Ovary (tissue), 9 donors: ENCODE results near the gene CHRNB1. TPM values are rescaled to one million over a fixed set of nuclear protein-coding genes. Genes with fewer than 3 reads are reported as not detected.

ENCODE experiments used
- DNase-seq, 5 donors: peaks; one replicate each; pipeline ENCODE4 v3.0.0-alpha.2; 2019 to 2020
- H3K27ac ChIP-seq, 2 donors: fragments of 200-600 bp; one replicate each; pipeline versions ENCODE4 v1.5.1 to v1.8.0; 2019 to 2022
- H3K27me3 ChIP-seq: fragments of 200-600 bp; one replicate; pipeline ENCODE4 v1.8.0; 2022
- H3K36me3 ChIP-seq: fragments of 200-600 bp; sonication (generic); one replicate; pipeline ENCODE4 v1.5.1; 2019
- H3K4me1 ChIP-seq: one replicate; pipeline ENCODE4 v1.8.1; 2013; ENCODE audit warnings: mild to moderate bottlenecking, moderate library complexity; ENCODE audit not compliant: insufficient read depth
- H3K4me3 ChIP-seq: fragments of 200-600 bp; sonication (generic); one replicate; pipeline ENCODE4 v1.5.1; 2017
- H3K9me3 ChIP-seq, 2 donors: fragments of 200-600 bp in 1 of 2; sonication (generic) in 1 of 2; one replicate each; pipeline versions ENCODE4 v1.5.1 to v1.8.1; 2013 to 2019; ENCODE audit warnings: mild to moderate bottlenecking in 1 of 2, moderate library complexity in 1 of 2
- CTCF ChIP-seq, 3 donors: fragments of 450-650 bp in 2 of 3; fragments of 200-600 bp in 1 of 3; IDR thresholded peaks; one replicate each; pipeline versions ENCODE4 v1.5.1 to v1.8.0; 2016 to 2022; ENCODE audit warnings: antibody characterized with exemption in 3 of 3, mild to moderate bottlenecking in 1 of 3
- EP300 ChIP-seq: sonication (generic); formaldehyde crosslinking; IDR thresholded peaks from one replicate; pipeline ENCODE4 v1.6.1; 2017; ENCODE audit warnings: antibody characterized with exemption
- POLR2A ChIP-seq: fragments of 450-650 bp; IDR thresholded peaks from one replicate; pipeline ENCODE4 v1.6.1; 2017; ENCODE audit warnings: antibody characterized with exemption, mild to moderate bottlenecking, moderate library complexity
- WGBS, 3 donors: extraction: QIAGEN DNeasy Blood & Tissue Kit in 1 of 3; methylation state at CpG; one replicate each; pipeline versions ENCODE4 v1.1.5 to v1.1.7; 2013 to 2017; 5-methylcytosine and 5-hydroxymethylcytosine counted together
- intact Hi-C, 4 donors: fragments of 100-400 bp; cut with DNase I; formaldehyde crosslinking; loops; one replicate each; pipeline versions ENCODE4 v1.11.0 to v1.15.1; 2022 to 2023
- polyA plus RNA-seq, 2 donors: library from polyadenylated mRNA; stranded (reverse); fragments of 200-250 nt in 1 of 2; fragments of 350-450 nt in 1 of 2; fragmentation: Illumina TruSeq in 1 of 2; extraction: RNeasy Lipid Tissue Mini Kit (QIAGEN cat#74804) in 1 of 2; gene quantifications; one replicate each; pipeline ENCODE4 v1.2.3, GENCODE V29; 2013 to 2014
- total RNA-seq, 7 donors: library from RNA; depleted of rRNA in 2 of 7; stranded (reverse); fragments of >200 nt in 2 of 7; fragmentation: NEBNext Ultra II Directional in 3 of 7; extraction: Animal tissue kit (Norgen Biotek cat#: 25700) in 3 of 7; gene quantifications; one replicate each; pipeline versions ENCODE4 v1.1.0 to v1.2.4, GENCODE V29; 2016 to 2023
- donor health status: DM: no; HTN: no; CAD: no; lungs with moderate emphysema.
- donor health status: DM: no; HTN: no; CAD: no.
- donor health status: Bipolar disorder and iron deficiency.
- donor health status: DM: yes; HTN: yes; CAD: no.
- donor health status: DM: no; HTN: no; CAD: no.
- donor health status: DM: yes; HTN: yes; CAD: no.

Gene CHRNB1
- total and polyA plus RNA-seq, 9 donors: 3.2 to 13.5 (median 7.6) TPM

GRCh38 chr17:7405350-7406234 lies 39.3 kb upstream of the CHRNB1 start:
- H3K27ac ChIP-seq: peak overlapping the region; percentile 89 to 95
- intact Hi-C loops: loop anchor here in 1 of 4 donors (5.0 kb wide), 1 partner anchor 58 kb away; no protein-coding TSS in a partner anchor
- WGBS, 3 donors: 2 to 6% (median 5%) methylated on average over 24 to 38 of the region's 38 CpGs
- peak overlapping the region; percentile 65 for H3K4me3 ChIP-seq
- peaks cover 5% of the 10 kb centered on the region for H3K4me1 ChIP-seq
- no peaks in the 10 kb centered on the region for H3K27me3 ChIP-seq
- H3K36me3 ChIP-seq: no peaks in the 10 kb centered on the region
- TF ChIP-seq CTCF (IDR thresholded peaks at IDR 0.05) (no peak), POLR2A (peak; percentile 10)
- no peaks in the 10 kb centered on the region for H3K9me3 ChIP-seq
- peak in 4 of 5 donors; percentile 46 to 72 (median 60) for DNase-seq

- intact Hi-C loops: loop anchor here in 1 of 4 donors (5.0 kb wide), 1 partner anchor 59 kb away; no protein-coding TSS in a partner anchor
- H3K27ac ChIP-seq: peak overlapping the region; percentile 89 to 95
- TF ChIP-seq EP300: no peak
- TF ChIP-seq POLR2A: no peak
- no peak for TF ChIP-seq CTCF (IDR thresholded peaks at IDR 0.05)
- no peaks in the 10 kb centered on the region for H3K36me3 ChIP-seq
- H3K4me3 ChIP-seq: peak overlapping the region; percentile 65
- DNase-seq: peak in 1 of 5 donors; percentile 48
- no peaks in the 10 kb centered on the region for H3K9me3 ChIP-seq
- peaks cover 5% of the 10 kb centered on the region for H3K4me1 ChIP-seq
- WGBS, 3 donors: 46 to 57% (median 47%) methylated on average over 12 of the region's 12 CpGs
- H3K27me3 ChIP-seq: no peaks in the 10 kb centered on the region
Observed at GRCh38 chr17:7406235-7406825, 38.5 kb upstream of the CHRNB1 start.

GRCh38 chr17:7407082-7407481 lies 37.8 kb upstream of the CHRNB1 start:
- no peaks in the 10 kb centered on the region for H3K27me3 ChIP-seq
- no peaks in the 10 kb centered on the region for H3K36me3 ChIP-seq
- H3K27ac ChIP-seq: no peak overlapping the region
- intact Hi-C loops: loop anchor here in 1 of 4 donors (5.0 kb wide), 1 partner anchor 60 kb away; no protein-coding TSS in a partner anchor
- WGBS, 3 donors: 81 to 89% (median 84%) methylated on average over 13 of the region's 13 CpGs
- DNase-seq: peak in 1 of 5 donors; percentile 36
- no peak for TF ChIP-seq CTCF (IDR thresholded peaks at IDR 0.05)
- no peak for TF ChIP-seq EP300
- no peak for TF ChIP-seq POLR2A
- H3K9me3 ChIP-seq: no peaks in the 10 kb centered on the region
- H3K4me1 ChIP-seq: peaks cover 5% of the 10 kb centered on the region
- no peak overlapping the region for H3K4me3 ChIP-seq

GRCh38 chr17:7407485-7408251 lies 37.2 kb upstream of the CHRNB1 start, which contains the start of gene NLGN2:
TSS of gene NLGN2 (plus strand) at chr17:7407845. CDS start at chr17:7408256, 411 bp downstream.
- TF ChIP-seq CTCF (IDR thresholded peaks at IDR 0.05): no peak
- TF ChIP-seq EP300: no peak
- TF ChIP-seq POLR2A: no peak
- Histone ChIP-seq H3K9me3 (no peaks in the 10 kb centered on the region), H3K36me3 (no peaks in the 10 kb centered on the region), H3K4me3 (no peak within 1 kb of the TSS), H3K27me3 (no peaks in the 10 kb centered on the region), H3K4me1 (peaks cover 5% of the 10 kb centered on the region), H3K27ac (no peak within 1 kb of the TSS)
- intact Hi-C loops: loop anchor here in 1 of 4 donors (5.0 kb wide), 1 partner anchor 60 kb away; no protein-coding TSS in a partner anchor
- whole genome bisulfite sequencing, 3 donors: 65 to 77% (median 68%) methylated on average over 8 to 12 of the region's 12 CpGs
- DNase-seq: peak in 1 of 5 donors; percentile 36
